Stimulated activated CD4-positive, alpha-beta T cell treated with anti-CD3 and anti-CD28 coated beads, Interleukin-2, amount 100 ng/mL, for 4 hours (primary cell): ENCODE results near the gene BOK.
"Not testable (repeated sequence)": the region's sequence is repeated elsewhere in the genome, so short reads cannot be mapped to it uniquely, and the experiment has no call there.

Source experiments
- DNase-seq: peaks from one replicate; pipeline ENCODE4 v3.0.0-alpha.2; 2020; ENCODE audit warnings: low read depth

The BOK gene

GRCh38 chr2:241572915-241573651, 14.5 kb downstream of the BOK start:
- not testable (repeated sequence) for DNase-seq

- no peak for DNase-seq
Observed at GRCh38 chr2:241573741-241574140, 15.2 kb downstream of the BOK start.

- no peak for DNase-seq
Observed at GRCh38 chr2:241574911-241575623, 16.5 kb downstream of the BOK start.

GRCh38 chr2:241575624-241576292, 17.2 kb downstream of the BOK start:
- no peak for DNase-seq

- no peak for DNase-seq
Observed at GRCh38 chr2:241576293-241576654, 17.7 kb downstream of the BOK start.

- no peak for DNase-seq
Observed at GRCh38 chr2:241577413-241578122, 19.0 kb downstream of the BOK start.

- DNase-seq: no peak
Observed at GRCh38 chr2:241579281-241579680, 20.7 kb downstream of the BOK start.

- no peak for DNase-seq
Observed at GRCh38 chr2:241582328-241582727, 23.8 kb downstream of the BOK start.

- no peak for DNase-seq
Observed at GRCh38 chr2:241582806-241583205, 24.3 kb downstream of the BOK start.

- no peak for DNase-seq
Observed at GRCh38 chr2:241584436-241584835, 25.9 kb downstream of the BOK start.

- no peak for DNase-seq
Observed at GRCh38 chr2:241586564-241587264, 28.2 kb downstream of the BOK start.

GRCh38 chr2:241589863-241590262, 31.3 kb downstream of the BOK start:
- DNase-seq: not testable (repeated sequence)

GRCh38 chr2:241590496-241591455, 32.2 kb downstream of the BOK start:
- DNase-seq: not testable (repeated sequence)

GRCh38 chr2:241592126-241592845, 33.7 kb downstream of the BOK start:
- DNase-seq: no peak

- no peak for DNase-seq
Observed at GRCh38 chr2:241593271-241593670, 34.7 kb downstream of the BOK start.

GRCh38 chr2:241595600-241596140, 37.1 kb downstream of the BOK start:
- DNase-seq: no peak

GRCh38 chr2:241597561-241597960, 39.0 kb downstream of the BOK start:
- no peak for DNase-seq

GRCh38 chr2:241598061-241598460, 39.5 kb downstream of the BOK start:
- DNase-seq: no peak

GRCh38 chr2:241598487-241598886, 39.9 kb downstream of the BOK start:
- no peak for DNase-seq

- DNase-seq: no peak
Observed at GRCh38 chr2:241599615-241600014, 41.1 kb downstream of the BOK start.
